HG03175 (cell line): Measurements from ENCODE around the gene SLX4.

Source experiments
- ATAC-seq: cut with Tn5 transposase; IDR thresholded peaks from one replicate; pipeline ENCODE4 v1.9.1; 2021; ENCODE audit warnings: mild to moderate bottlenecking, moderate library complexity; ENCODE audit not compliant: unreplicated experiment

SLX4 gene

DNA sequence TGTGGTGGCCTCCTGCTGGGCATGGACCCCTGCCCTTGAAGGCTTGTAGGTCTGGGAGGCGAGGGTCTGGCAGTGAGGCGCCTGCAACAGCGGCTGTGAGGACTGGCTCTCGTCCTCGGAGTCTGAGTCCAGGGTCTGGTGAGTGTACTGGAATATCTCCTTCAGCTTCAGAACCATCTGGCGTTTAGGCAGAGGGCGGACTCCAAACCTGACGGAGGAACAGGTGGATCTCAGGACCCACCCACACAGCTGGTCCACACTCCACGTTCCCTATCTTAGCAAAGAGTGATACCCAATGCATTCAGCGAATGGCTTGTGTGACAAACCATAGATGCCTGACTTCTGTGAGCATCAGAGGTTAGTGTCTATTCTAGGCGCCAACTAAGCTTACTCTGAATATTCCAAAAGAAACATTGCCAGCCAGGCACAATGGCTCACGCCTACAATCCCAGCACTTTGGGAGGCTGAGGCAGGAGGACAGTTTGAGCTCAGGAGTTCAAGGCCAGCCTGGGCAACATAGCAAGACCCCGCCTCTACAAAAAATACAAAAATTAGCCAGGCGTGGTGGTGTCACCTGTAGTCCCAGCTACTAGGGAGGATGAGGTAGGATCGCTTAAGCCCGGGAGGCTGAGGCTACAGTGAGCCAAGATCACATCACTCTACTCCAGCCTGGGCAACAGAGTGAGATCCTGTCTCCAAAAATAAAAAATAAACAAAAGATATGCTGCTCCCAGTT lies 27.9 kb downstream of the SLX4 start:
- ATAC-seq, result no peak

DNA sequence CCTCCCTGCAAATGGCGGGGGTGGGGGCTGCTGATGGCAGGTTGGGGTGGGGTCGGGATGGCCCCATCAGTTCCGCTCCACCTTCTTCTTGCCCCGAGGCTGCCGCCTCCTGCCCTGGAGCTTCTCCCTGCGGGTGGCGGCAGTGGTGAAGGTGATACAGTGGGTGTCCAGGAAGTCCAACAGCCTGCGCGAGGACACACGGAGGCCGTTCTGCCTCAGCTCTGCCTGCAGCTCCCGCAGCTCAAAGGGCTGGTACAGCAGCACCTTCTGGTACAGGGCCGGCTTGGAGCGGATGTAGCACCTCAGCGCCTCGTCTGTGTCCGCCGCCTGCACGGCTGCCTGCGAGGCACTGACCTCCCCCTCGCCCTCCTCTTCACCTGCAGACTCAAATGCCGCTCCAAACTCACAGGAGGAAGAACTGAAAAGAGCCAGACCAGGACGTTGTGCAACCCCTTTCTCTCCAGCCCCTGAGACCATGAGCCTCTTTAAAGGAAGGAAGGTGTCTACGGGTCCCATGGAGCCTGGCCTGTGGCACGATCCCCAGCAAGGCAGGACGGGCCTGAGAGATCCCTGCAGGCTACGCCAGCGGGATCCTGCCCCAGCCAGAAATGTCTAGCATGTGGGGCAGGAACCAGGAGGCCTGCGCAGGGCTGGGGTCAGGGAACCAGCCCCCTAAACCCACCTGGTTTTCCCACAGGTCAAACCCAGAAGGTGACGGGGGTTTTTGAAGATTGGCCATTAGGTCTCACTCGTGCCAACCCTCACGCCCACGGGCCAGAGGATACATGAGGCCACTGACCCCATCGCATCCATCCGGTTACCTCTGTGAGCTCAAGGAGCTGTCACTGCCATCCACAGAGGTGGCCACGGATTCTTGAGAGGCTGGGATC lies 28.9 kb downstream of the SLX4 start:
- ATAC-seq, result no peak

DNA sequence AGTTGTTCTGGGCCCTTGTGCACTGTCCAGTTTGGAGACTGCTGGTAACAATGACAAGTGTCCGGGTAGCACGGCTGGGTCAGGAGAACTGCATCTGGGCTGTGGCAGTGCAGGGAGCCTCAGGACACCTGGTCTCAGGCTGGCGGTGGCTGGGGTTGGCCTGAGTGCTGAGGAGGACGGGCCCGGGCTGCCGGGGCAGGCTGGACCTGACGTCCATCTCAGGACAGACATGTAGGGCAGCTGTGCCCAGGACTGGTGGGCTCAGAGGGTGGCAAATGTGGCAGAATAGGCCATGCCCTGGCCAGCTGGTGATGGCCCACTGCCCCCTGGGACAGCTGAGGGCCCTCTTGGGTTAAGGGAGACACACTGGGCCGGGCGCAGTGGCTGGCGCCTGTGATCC lies 30.0 kb downstream of the SLX4 start:
- no peak for ATAC-seq

DNA sequence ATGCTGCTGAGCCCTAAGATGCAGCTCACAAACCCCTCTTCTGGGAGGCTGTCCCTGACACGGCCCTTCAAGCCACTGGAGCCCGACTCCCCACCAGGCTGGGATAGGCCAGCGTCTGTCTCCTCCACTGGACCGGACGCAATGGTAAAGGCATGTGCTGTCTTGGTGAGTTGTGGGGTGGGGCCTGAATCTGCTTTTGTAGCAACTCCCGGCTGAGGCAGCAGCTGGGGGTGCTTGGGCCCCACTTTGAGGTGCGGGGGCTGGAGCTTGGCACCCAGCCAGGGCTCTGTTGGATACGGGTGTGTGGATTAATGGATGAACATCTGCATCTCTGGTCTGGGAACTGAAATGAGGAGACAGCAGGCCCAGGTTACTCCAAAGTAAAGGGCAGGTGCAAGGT lies 30.7 kb downstream of the SLX4 start:
- no peak for ATAC-seq

DNA sequence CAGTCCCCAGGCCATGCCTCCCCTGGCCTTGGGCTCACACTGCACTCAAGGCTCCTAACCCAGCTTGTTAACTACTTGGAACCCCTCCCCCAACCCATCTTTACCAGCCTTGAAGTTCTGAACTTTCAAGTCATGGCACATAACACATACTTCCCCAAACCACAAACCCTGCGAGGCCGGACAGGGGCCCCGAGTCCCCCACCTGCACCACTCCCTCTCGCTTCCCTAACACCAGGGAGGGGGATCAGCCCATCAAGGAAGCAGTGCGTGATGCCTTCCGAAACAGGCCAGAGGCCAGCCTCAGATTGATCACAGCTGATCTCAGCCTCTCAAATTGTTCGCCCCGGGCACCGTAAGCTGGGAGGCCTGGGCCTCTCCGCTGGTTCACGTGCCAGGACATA lies 31.2 kb downstream of the SLX4 start:
- no peak for ATAC-seq

DNA sequence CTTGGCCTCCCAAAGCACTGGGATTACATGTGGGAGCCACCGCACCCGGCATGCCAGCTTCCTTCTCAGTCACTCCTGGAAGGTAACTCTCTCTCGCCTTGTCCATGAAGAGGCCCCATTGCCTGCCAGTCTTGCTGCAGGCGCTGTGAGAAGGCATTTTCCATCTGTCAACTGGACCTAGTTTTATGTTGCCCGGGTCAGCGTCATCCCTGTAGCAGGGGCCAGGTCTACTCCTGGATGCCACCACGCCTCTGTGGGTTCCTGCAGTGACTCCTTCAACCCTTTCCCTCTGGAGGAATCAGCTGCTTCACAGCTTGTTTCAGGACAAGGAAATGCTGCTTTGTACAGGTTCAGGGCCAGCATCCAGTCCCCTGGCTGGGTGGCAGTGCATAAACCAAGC lies 31.6 kb downstream of the SLX4 start:
- ATAC-seq, result no peak

DNA sequence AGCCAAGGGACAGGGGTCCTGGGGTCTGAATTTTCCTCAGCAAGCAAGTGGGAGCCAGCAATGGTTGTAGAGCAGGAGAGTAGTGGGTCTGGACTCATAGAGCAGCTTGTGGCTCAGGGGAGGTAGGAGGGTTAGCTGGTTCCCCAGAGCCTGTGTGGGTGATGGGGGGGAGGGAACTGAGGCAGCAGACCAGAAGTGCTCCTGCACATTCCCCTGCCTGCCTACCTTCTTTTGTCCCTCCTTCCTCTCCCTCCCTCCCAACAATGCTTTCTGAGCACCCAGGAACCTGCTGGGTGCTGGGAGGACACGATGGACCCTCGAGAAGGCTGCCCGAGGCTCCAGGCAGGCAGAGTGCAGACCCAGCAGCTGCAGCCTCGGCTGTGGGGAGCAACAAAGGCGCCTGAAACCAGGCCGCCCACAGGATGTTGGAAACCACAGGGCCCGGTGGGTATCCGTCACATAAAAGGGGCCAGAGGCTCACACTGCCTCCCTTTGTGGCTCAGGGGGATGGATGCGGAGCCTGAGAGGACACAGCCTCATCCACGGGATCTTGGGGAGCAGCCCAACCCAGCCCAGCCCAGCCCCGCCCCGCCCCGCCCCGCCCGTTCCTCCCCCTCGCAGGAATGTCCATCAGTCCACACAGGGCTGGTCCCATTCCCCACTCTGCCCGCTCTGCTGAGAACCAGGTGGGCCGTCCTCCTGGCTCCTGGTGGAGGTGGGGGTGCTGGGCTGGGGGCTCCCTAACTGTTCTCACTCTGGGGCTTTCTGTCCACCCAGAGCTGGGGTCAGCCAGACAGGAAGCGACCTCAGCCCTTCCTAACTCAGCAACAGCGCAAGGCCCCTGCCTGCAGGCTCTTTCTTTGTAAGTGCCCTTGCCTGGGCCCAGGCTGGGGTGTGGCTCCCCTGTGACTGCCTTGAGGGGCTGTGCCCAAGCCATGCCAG lies 32.5 kb downstream of the SLX4 start:
- peak; percentile 70 for ATAC-seq

DNA sequence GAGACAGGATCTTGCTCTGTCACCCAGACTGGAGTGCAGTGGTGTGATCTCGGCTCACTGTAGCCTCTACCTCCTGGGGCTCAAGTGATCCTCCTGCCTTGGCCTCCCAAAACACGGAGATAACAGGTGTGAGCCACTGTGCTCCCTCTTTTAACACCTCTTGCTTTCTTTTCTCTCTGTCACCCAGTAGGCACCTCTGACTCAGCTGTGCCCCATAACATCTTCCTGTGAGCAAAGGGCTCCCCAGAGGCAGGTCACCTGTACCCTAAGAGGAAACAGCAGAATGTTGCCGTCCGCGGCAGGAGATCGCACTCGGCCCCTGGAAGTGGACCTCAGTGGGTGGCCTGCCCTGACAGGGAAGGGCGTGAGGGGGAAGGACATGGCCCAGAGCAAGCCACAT lies 33.3 kb downstream of the SLX4 start:
- no peak for ATAC-seq

DNA sequence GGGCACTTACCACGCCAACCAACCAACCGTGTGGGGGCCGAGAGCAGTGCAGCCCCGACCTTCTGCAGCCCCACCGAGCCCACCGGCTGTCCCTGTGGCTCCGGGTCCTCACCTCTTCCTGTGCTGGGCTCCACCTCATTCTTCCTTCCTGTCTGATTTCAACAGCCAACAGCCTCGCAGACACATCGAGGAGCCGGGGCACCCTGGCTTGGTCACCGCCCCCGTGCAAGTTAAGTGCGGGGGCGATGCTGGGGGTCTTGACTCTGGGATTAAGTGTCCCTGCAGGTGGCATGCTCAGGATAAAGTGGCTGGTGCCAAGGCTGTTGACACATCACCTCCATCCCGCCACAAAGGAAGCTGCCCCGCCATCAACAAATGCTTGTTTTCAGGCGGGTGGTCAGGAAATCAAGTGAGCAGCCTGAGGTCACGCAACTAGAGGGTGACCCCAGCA lies 34.1 kb downstream of the SLX4 start, which contains the start of gene NLRC3:
NLRC3 (minus strand) TSS at position 102 of the 451 bp plus-strand sequence. CDS start 12,367 bp downstream, outside the sequence.
- no peak for ATAC-seq

DNA sequence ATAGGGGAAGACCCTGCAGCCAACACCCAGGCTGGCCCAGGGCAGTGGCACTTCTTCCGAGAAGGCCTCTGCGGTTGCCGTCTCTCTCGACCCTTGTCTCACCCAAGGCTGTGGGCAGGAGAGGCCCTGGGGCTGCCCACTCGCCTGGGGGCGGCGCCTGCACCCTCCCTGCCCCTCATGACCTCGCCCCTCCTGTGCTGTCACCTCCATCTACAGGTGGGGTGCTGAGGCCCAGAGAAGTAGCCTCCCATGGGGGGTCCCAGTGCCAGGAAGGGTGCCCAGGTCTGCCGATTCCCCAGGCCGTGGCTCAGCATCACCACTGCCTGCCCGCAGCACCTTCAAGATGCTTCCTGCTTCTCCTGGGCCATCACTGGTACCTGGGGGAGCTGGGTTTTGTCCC lies 35.2 kb downstream of the SLX4 start:
- ATAC-seq, result no peak

DNA sequence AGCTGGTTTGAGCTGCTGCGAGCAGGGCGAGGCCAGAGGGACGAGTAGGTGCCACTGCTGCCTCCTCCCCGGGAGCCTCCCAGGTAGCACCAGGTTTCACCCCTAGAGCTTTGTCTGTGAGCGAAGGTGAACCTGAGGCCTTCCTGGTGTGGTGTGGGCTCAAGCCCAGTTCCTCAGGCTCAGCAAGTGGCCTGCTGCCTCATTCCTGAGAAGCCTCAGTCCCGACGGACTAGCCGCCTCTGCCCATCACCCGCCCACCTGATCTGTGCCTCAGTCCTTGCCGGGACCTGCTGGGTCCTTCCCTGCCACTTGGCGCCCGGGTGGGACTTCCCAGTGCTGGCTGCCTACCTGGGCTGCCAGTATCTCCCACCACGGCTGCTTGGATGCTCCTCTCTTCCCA lies 35.9 kb downstream of the SLX4 start:
- no peak for ATAC-seq

DNA sequence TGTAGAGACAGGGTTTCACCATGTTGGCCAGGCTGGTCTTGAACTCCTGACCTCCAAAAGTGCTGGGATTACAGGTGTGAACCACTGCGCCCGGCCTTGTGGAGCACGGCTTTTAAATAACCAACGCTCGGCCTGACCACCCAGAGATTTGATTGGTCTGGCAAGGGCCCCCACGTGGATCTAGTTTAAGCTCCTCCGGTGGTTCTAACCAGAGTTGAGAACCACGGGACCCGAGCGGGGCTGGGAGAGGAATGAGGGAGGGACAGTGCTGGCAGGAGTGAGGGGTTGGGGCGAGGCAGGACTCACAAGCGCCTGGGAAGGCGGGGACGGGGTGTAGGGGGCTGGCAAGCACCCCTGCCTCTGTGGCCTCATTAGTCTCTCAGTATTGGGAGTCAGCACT lies 37.2 kb downstream of the SLX4 start:
- no peak for ATAC-seq

DNA sequence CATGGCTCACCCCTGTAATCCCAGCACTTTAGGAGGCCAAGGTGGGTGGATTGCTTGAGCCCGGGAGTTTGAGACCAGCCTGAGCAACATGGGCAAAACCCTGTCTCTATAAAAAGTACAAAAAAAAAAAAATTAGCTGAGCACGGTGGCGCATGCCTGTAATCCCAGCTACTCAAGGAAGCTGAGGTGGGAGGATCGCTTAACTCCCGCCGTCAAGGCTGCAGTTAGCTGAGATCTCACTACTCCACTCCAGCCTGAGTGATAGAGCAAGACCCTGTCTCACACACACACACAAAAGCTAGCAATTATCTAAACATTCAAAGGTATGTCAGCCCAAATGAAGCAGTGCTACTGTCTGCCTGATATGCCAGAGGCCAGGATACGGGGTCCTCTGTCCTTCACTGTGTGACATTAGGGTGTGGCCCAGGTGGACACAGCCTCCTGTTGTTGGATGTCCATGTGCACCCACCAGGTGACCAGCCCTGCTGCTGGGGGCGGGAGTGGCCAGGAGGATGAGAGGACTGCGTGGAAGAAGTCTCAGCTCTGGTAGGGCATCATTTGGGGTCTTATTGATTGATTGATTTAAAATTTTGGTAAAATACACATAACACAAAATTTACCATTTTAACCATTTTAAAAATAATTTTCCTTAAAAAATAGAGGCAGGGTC lies 38.1 kb downstream of the SLX4 start:
- no peak for ATAC-seq

DNA sequence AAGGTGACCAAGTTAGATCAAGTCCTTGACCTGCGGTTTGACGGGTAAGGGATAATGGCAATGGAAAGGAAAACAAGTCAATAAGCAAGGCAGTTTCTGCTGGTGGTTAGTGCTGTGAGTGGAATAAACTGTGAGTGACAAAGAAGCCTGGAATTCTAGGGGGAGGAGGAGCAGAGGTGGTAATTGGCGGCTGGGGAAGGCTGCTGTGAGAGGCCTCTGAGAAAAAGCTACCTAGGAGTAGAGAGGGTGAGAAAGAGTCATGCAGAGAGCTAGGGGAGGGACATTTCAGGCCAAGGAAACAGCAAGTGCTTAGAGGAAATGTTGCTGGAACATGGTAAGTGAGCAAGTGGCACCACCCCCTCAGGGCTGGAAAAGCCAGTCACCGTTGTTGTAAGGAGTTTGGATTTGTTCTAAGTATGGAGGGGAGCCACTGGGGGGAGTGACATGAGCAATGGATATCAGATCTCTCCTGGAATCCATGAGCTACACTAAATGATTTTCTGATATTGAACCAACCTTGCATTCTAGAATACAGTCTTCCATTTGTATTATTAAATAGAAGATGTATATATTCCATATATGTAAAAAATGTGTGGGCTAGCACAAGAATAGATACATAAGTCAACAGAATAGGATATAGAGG lies 40.9 kb downstream of the SLX4 start:
- no peak for ATAC-seq

DNA sequence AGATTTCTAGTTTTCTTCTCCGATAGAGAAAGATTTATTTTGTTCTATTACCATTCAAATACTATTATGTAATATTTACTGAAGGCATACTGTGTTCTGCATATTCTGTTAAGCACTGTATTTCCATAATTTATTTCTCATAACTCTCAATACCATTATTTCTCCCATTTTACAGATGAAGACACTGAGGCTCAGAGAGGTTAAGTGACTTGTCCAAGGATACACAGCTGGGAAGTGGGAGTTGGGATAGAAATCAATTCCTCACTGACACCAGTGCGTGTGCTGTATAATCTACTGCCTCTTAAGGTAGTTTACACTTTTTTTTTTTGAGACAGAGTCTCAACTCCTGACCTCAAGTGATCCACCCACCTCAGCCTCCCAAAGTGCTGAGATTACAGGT lies 41.6 kb downstream of the SLX4 start:
- ATAC-seq, result no peak

DNA sequence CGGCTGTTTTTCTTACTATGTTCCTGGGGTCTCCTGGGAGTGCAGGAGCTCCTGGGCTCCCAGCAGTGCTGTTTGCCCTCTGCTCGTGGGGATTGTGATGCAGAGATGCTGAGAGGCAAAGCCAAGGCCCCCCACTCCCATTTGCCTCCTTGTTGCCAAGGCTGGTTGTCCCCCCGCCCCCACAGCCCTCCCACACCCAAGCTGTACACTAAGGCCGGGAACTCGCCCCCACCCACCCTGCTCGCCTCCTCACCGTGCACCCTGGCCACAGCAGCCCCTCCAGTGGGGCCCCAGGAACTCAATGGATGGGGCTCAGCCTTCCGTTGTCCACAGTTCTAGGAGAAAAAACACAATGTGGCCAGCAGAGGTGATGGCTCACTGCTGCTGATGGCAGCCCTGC lies 44.4 kb downstream of the SLX4 start:
- ATAC-seq, result no peak

DNA sequence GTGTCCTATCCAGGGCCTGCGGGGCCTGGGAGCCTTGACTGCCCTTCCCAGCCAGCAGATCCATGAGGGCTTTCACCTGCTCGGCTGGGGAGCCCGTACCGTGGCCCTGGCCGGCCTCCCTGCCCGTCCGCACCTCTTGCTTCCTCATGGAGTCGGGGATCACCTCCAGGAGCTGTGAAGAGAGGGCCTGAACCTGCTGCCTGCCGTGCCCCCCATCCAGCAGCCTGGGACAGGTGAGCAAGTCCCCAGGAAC lies 46.6 kb downstream of the SLX4 start:
- ATAC-seq, result no peak

DNA sequence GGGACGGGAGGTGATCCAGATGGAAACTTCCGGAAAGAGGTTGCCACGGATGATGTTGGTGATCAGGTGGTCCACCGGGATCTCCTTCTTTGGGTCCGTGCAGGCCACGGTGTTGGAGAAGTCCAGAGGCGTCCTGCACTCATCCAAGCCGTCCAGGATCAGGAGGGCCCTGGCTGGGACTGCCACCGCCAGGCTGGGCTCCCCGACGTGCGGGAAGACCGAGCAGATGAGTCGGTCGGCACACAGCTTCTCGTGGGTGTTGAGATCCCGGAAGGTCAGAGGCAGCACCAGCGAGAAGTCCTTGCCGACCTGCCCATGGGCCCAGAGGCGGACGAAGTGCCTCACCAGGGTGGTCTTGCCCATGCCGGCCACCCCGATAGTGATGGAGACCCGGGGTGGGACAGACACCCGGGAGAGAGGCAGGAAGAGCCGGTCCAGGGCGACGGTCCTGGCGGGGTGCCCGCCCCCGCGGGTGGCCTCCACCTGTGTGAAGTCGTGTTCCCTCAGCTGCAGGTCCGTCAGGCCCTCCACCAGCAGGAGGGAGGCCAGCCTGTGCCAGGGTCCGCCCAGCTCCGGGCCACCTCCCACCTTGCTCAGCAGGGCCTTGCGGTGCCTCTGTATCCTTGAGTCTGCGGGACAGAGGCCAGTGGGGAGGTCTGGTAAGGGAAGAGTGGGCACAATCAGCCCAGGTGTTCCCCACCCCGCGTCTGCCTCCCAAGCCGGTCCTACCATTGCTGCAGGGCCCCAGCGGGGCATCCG lies 47.1 kb downstream of the SLX4 start:
- ATAC-seq, result no peak

DNA sequence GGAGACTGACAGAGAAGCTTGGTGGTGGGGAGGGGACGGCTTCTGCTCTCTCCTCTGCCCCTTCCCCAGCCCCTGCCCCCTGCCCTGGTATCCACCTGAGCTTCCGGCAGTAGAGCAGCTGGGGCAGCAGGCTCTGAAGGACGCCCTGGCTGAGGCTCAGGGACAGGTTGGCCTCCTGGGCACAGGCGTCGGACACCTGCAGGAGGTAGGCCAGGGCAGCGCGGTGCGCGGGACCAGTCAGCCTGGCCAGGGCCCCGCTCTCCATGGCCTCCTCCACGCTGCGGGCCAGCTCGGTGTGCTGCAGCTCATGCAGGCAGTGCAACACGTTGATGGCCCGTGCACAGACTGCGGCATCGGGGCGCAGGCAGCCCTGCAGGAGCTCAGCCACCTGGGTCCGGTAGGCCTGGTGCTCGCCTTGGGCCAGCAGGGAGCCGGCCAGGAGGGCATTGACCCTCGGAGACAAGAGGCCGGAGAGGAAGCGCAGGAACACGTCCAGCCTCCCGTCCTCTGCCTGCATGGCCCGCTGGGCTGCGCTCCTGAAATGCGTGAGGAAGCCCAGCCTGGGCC lies 48.4 kb downstream of the SLX4 start:
- no peak for ATAC-seq
